HG02884 (cell line): ENCODE results near the gene DIP2C.
"Not testable (repeated sequence)": the region's sequence is repeated elsewhere in the genome, so short reads cannot be mapped to it uniquely, and the experiment has no call there.

Source experiments
- ATAC-seq: cut with Tn5 transposase; IDR thresholded peaks from one replicate; pipeline ENCODE4 v1.9.1; 2021; ENCODE audit warnings: mild to moderate bottlenecking, moderate library complexity; ENCODE audit not compliant: unreplicated experiment

The DIP2C gene

GRCh38 chr10:369221-369683 lies 320.2 kb downstream of the DIP2C start:
- no peak for ATAC-seq

GRCh38 chr10:368579-369220 lies 320.8 kb downstream of the DIP2C start:
- ATAC-seq, result no peak

GRCh38 chr10:368107-368506 lies 321.4 kb downstream of the DIP2C start:
- not testable (repeated sequence) for ATAC-seq

GRCh38 chr10:367636-368035 lies 321.8 kb downstream of the DIP2C start:
- ATAC-seq, result no peak

- ATAC-seq, result no peak
These were observed 323.3 kb downstream of the DIP2C start for GRCh38 chr10:366186-366585.

- no peak for ATAC-seq
These were observed 325.1 kb downstream of the DIP2C start for GRCh38 chr10:364267-364775.

GRCh38 chr10:363152-363551 lies 326.3 kb downstream of the DIP2C start:
- no peak for ATAC-seq

- no peak for ATAC-seq
These were observed 328.0 kb downstream of the DIP2C start for GRCh38 chr10:361203-362081.

GRCh38 chr10:360653-361052 lies 328.8 kb downstream of the DIP2C start:
- ATAC-seq, result no peak

- ATAC-seq, result no peak
These were observed 329.7 kb downstream of the DIP2C start for GRCh38 chr10:359762-360161.

- ATAC-seq, result no peak
These were observed 330.4 kb downstream of the DIP2C start for GRCh38 chr10:359093-359492.

- no peak for ATAC-seq
These were observed 332.1 kb downstream of the DIP2C start for GRCh38 chr10:357201-357950.

- ATAC-seq, result no peak
These were observed 333.0 kb downstream of the DIP2C start for GRCh38 chr10:356452-356851.

- no peak for ATAC-seq
These were observed 334.4 kb downstream of the DIP2C start for GRCh38 chr10:354901-355617.

GRCh38 chr10:352476-353235 lies 336.8 kb downstream of the DIP2C start:
- ATAC-seq, result no peak

GRCh38 chr10:351770-352334 lies 337.6 kb downstream of the DIP2C start:
- no peak for ATAC-seq

GRCh38 chr10:350981-351501 lies 338.4 kb downstream of the DIP2C start:
- no peak for ATAC-seq

GRCh38 chr10:349081-349480 lies 340.4 kb downstream of the DIP2C start:
- no peak for ATAC-seq

- no peak for ATAC-seq
These were observed 341.0 kb downstream of the DIP2C start for GRCh38 chr10:348456-348855.
